Breast epithelium (tissue), 3 donors: ENCODE results near the gene TGM5.

Source experiments
- CTCF ChIP-seq, 3 donors: fragments of 450-650 bp; IDR thresholded peaks; one replicate each; pipeline ENCODE4 v1.5.1; 2016 to 2017; ENCODE audit warnings: antibody characterized with exemption in 3 of 3, mild to moderate bottlenecking in 3 of 3, moderate library complexity in 3 of 3
- POLR2A ChIP-seq: fragments of 450-650 bp; IDR thresholded peaks from one replicate; pipeline ENCODE4 v1.6.1; 2016; ENCODE audit warnings: antibody characterized with exemption, mild to moderate bottlenecking, moderate library complexity
- POLR2AphosphoS5 ChIP-seq, 3 donors: sonication (generic); formaldehyde crosslinking; IDR thresholded peaks; one replicate each; pipeline ENCODE4 v1.6.1; 2017; ENCODE audit warnings: antibody characterized with exemption in 3 of 3

GRCh38 chr15:43283526-43283925 lies 16.8 kb upstream of the TGM5 start:
- TF ChIP-seq CTCF (IDR thresholded peaks at IDR 0.05), result no peak
- no peak for TF ChIP-seq POLR2A
- no peak for TF ChIP-seq POLR2AphosphoS5 (IDR thresholded peaks at IDR 0.05)
